K562 (cell line): ENCODE data around the gene ANK2. TPM values are rescaled to one million over a fixed set of nuclear protein-coding genes. Genes with fewer than 3 reads are reported as not detected.

Experiments
- CBX1 ChIP-seq: sonication (generic); IDR thresholded peaks from 2 replicates; pipeline ENCODE4 v1.6.1; 2016; ENCODE audit warnings: antibody characterized with exemption, low read depth, mild to moderate bottlenecking
- DDX20 ChIP-seq: fragments of 450-650 bp; IDR thresholded peaks from 2 replicates; pipeline ENCODE4 v1.6.1; 2016; ENCODE audit warnings: missing genetic modification characterization, low read depth, mild to moderate bottlenecking, missing compliant biosample characterization, moderate library complexity
- FOXJ3 ChIP-seq: sonication (generic); formaldehyde crosslinking; IDR thresholded peaks from 2 replicates; pipeline ENCODE4 v1.4.0; 2020; ENCODE audit warnings: mild to moderate bottlenecking, missing genetic modification reagents
- SMAD4 ChIP-seq: fragments of 250-450 bp; sonication (Bioruptor Pico); conservative IDR thresholded peaks from 2 replicates; pipeline ENCODE4 v1.8.0; 2021; ENCODE audit warnings: inconsistent platforms, mild to moderate bottlenecking, moderate library complexity
- ZNF124 ChIP-seq: sonication (generic); formaldehyde crosslinking; IDR thresholded peaks from 2 replicates; pipeline ENCODE4 v1.8.1; 2022; ENCODE audit warnings: missing genetic modification reagents
- ZNF143 ChIP-seq: sonication (generic); formaldehyde crosslinking; IDR thresholded peaks from 2 replicates; pipeline ENCODE4 v1.9.0; 2022; ENCODE audit warnings: mild to moderate bottlenecking, missing genetic modification reagents
- ZNF311 ChIP-seq: fragments of 250-450 bp; sonication (Bioruptor Pico); IDR thresholded peaks from 2 replicates; pipeline ENCODE4 v1.4.0; 2020; ENCODE audit warnings: mild to moderate bottlenecking, moderate library complexity
- ZNF444 ChIP-seq: fragments of 250-450 bp; sonication (Bioruptor Pico); IDR thresholded peaks from 2 replicates; pipeline ENCODE4 v1.4.0; 2020; ENCODE audit warnings: mild to moderate bottlenecking, moderate library complexity
- ZNF583 ChIP-seq: fragments of 250-450 bp; sonication (Bioruptor Pico); IDR thresholded peaks from 2 replicates; pipeline ENCODE4 v1.4.0; 2020
- ZNF77 ChIP-seq: fragments of 250-450 bp; sonication (Bioruptor Pico); IDR thresholded peaks from 2 replicates; pipeline ENCODE4 v1.5.0; 2020
- polyA plus RNA-seq, 8 experiments: library from polyadenylated mRNA; depleted of rRNA in 4 of 8; stranded (reverse) in 5 of 8; unstranded in 3 of 8; fragments of >200 nt; fragmentation: Nextera tagmentation in 2 of 8; fragmentation: Illumina TruSeq in 1 of 8; extraction: Ambion mirVana in 2 of 8; extraction: Trizol in 1 of 8; gene quantifications; 2 replicates each; pipeline versions ENCODE4 v1.2.1 to v1.2.3, GENCODE V29; 2011 to 2014; ENCODE audit warnings: inconsistent platforms in 1 of 8, missing spikeins in 1 of 8
- total RNA-seq, 7 experiments: library from RNA; depleted of rRNA in 6 of 7; stranded (reverse); fragments of >200 nt in 6 of 7; fragmentation: Illumina TruSeq in 2 of 7; extraction: Trizol in 2 of 7; gene quantifications; 2 replicates each; pipeline versions ENCODE4 v1.2.1 to v1.2.3, GENCODE V29; 2011 to 2021; ENCODE audit warnings: low replicate concordance in 1 of 7
- TF ChIP-seq, protein P1 (sequence below): fragments of 450-650 bp; formaldehyde crosslinking; IDR thresholded peaks from 2 replicates; pipeline ENCODE4 v1.4.0; 2020; ENCODE audit warnings: mild to moderate bottlenecking, mixed read lengths
- TF ChIP-seq, protein P2 (sequence below): fragments of 450-650 bp; formaldehyde crosslinking; IDR thresholded peaks from 2 replicates; pipeline ENCODE4 v1.4.0; 2020; ENCODE audit warnings: mild to moderate bottlenecking, moderate library complexity
- TF ChIP-seq, protein P3 (sequence below): sonication (generic); formaldehyde crosslinking; IDR thresholded peaks from 2 replicates; pipeline ENCODE4 v1.8.1; 2023; ENCODE audit warnings: missing genetic modification reagents, mild to moderate bottlenecking, borderline replicate concordance

The ANK2 gene
- total and polyA plus RNA-seq, 9 of the 15 experiments (the other 6 are each of a cell fraction or from before 2014, with no cell fraction given): 0.07 to 0.24 TPM; not detected in 7

DNA sequence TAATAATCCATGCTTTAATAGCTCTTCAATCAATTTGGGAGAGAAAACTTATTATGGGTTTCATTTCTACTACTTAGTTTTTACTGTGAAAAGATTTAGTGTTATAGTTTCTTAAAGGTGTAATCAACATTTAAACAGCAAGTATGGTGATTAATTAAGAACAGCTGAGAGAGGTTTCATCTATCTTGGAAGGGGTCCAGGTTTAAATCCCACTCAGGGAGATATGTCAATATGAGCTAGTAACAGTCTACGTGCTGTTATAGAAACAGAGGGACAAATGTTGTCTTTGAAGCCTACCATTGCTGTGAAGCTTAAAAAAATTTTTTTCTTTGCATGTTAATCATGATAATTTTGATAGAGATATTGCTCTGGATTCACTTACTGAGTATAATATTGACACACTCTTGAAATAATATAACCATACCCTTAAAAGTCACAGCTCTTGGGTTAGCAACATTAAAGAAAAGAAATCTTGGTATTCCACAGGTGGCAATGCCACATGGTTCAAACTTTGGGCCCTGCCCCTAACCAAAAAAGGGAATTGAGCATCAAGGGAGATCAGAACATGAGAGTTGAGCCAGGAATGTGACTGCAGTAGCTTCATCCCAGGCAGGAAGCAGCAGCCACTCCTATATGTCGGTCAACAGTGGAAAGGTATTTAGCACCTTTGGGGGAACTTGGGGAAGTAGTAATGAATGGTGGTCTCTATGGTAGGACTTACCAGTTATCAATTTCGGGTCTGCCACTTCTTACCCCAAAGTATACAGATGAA lies 107.8 kb downstream of the ANK2 start (continued):
- no peak for TF ChIP-seq DDX20 (tag)
- TF ChIP-seq FOXJ3: no peak
- TF ChIP-seq, protein P1, sequence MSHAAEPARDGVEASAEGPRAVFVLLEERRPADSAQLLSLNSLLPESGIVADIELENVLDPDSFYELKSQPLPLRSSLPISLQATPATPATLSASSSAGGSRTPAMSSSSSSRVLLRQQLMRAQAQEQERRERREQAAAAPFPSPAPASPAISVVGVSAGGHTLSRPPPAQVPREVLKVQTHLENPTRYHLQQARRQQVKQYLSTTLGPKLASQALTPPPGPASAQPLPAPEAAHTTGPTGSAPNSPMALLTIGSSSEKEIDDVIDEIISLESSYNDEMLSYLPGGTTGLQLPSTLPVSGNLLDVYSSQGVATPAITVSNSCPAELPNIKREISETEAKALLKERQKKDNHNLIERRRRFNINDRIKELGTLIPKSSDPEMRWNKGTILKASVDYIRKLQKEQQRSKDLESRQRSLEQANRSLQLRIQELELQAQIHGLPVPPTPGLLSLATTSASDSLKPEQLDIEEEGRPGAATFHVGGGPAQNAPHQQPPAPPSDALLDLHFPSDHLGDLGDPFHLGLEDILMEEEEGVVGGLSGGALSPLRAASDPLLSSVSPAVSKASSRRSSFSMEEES (CRISPR knock-in tag): no peak
- no peak for TF ChIP-seq ZNF77 (CRISPR knock-in tag)
- TF ChIP-seq SMAD4 (CRISPR knock-in tag): no peak
- TF ChIP-seq ZNF143 (CRISPR knock-in tag): no peak
- TF ChIP-seq ZNF583: no peak
- no peak for TF ChIP-seq ZNF311
- TF ChIP-seq, protein P2, sequence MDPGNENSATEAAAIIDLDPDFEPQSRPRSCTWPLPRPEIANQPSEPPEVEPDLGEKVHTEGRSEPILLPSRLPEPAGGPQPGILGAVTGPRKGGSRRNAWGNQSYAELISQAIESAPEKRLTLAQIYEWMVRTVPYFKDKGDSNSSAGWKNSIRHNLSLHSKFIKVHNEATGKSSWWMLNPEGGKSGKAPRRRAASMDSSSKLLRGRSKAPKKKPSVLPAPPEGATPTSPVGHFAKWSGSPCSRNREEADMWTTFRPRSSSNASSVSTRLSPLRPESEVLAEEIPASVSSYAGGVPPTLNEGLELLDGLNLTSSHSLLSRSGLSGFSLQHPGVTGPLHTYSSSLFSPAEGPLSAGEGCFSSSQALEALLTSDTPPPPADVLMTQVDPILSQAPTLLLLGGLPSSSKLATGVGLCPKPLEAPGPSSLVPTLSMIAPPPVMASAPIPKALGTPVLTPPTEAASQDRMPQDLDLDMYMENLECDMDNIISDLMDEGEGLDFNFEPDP (CRISPR knock-in tag): no peak
- no peak for TF ChIP-seq ZNF124 (CRISPR knock-in tag)
- TF ChIP-seq, protein P3, sequence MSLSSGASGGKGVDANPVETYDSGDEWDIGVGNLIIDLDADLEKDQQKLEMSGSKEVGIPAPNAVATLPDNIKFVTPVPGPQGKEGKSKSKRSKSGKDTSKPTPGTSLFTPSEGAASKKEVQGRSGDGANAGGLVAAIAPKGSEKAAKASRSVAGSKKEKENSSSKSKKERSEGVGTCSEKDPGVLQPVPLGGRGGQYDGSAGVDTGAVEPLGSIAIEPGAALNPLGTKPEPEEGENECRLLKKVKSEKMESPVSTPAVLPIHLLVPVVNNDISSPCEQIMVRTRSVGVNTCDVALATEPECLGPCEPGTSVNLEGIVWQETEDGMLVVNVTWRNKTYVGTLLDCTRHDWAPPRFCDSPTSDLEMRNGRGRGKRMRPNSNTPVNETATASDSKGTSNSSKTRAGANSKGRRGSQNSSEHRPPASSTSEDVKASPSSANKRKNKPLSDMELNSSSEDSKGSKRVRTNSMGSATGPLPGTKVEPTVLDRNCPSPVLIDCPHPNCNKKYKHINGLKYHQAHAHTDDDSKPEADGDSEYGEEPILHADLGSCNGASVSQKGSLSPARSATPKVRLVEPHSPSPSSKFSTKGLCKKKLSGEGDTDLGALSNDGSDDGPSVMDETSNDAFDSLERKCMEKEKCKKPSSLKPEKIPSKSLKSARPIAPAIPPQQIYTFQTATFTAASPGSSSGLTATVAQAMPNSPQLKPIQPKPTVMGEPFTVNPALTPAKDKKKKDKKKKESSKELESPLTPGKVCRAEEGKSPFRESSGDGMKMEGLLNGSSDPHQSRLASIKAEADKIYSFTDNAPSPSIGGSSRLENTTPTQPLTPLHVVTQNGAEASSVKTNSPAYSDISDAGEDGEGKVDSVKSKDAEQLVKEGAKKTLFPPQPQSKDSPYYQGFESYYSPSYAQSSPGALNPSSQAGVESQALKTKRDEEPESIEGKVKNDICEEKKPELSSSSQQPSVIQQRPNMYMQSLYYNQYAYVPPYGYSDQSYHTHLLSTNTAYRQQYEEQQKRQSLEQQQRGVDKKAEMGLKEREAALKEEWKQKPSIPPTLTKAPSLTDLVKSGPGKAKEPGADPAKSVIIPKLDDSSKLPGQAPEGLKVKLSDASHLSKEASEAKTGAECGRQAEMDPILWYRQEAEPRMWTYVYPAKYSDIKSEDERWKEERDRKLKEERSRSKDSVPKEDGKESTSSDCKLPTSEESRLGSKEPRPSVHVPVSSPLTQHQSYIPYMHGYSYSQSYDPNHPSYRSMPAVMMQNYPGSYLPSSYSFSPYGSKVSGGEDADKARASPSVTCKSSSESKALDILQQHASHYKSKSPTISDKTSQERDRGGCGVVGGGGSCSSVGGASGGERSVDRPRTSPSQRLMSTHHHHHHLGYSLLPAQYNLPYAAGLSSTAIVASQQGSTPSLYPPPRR: no peak
- no peak for TF ChIP-seq ZNF444 (CRISPR knock-in tag)
- no peak for TF ChIP-seq CBX1
